Stimulated activated CD8-positive, alpha-beta memory T cell treated with anti-CD3 and anti-CD28 coated beads, Interleukin-12 subunit alpha, Interleukin-12 subunit beta, amount 100 ng/mL, for 1 hour (primary cell): ENCODE data around the gene CACNG8.
"Not testable (repeated sequence)": the region's sequence is repeated elsewhere in the genome, so short reads cannot be mapped to it uniquely, and the experiment has no call there.

Source experiments
- DNase-seq: peaks from one replicate; pipeline ENCODE4 v3.0.0-alpha.2; 2020; ENCODE audit warnings: low read depth

Gene CACNG8

GRCh38 chr19:54035215-54036178, 72.8 kb downstream of the CACNG8 start:
- DNase-seq, result no peak

- not testable (repeated sequence) for DNase-seq
Observed at GRCh38 chr19:54036542-54036941, 73.8 kb downstream of the CACNG8 start.
